Cardiac muscle cell (in vitro differentiated cells and primary cell): ENCODE data around the gene GINS1. TPM values are rescaled to one million over a fixed set of nuclear protein-coding genes. Genes with fewer than 3 reads are reported as not detected.

Experiments used
- DNase-seq, 2 donors: peaks; one replicate each; pipeline versions ENCODE4 v3.0.0 to v3.0.0-alpha.2; 2010 to 2017; ENCODE audit warnings: low read depth in 1 of 2, low spot score in 1 of 2
- H3K27ac ChIP-seq: fragments of 200-600 bp; sonication (generic); 2 replicates; pipeline ENCODE4 v1.5.1; 2016
- H3K27me3 ChIP-seq: fragments of 200-600 bp; sonication (generic); 2 replicates; pipeline ENCODE4 v1.6.0; 2016; ENCODE audit warnings: control low read depth
- H3K36me3 ChIP-seq: fragments of 200-600 bp; sonication (generic); 2 replicates; pipeline ENCODE4 v1.5.1; 2016; ENCODE audit warnings: control low read depth
- H3K4me1 ChIP-seq: fragments of 200-600 bp; sonication (generic); 2 replicates; pipeline ENCODE4 v1.8.1; 2017; ENCODE audit warnings: low read depth, mild to moderate bottlenecking, mixed run types
- H3K4me3 ChIP-seq: fragments of 200-600 bp; sonication (generic); 2 replicates; pipeline ENCODE4 v1.5.1; 2016; ENCODE audit warnings: mild to moderate bottlenecking
- H3K9me3 ChIP-seq: fragments of 200-600 bp; sonication (generic); 2 replicates; pipeline ENCODE4 v1.5.1; 2017; ENCODE audit warnings: low read depth, mild to moderate bottlenecking, control low read depth
- CTCF ChIP-seq: IDR thresholded peaks from 2 replicates; pipeline ENCODE4 v1.5.1; 2012; ENCODE audit warnings: low read depth, mild to moderate bottlenecking, low read length
- polyA plus RNA-seq: library from polyadenylated mRNA; unstranded; fragments of >200 nt; fragmentation: Nextera tagmentation; extraction: Ambion mirVana; gene quantifications from 2 replicates; pipeline ENCODE4 v1.2.1, GENCODE V29; 2016
- total RNA-seq: library from RNA; depleted of rRNA; stranded (reverse); fragments of >200 nt; gene quantifications from 2 replicates; pipeline ENCODE4 v1.2.3, GENCODE V29; 2016

Gene GINS1
- total and polyA plus RNA-seq, 2 experiments from 2014 or later = 9.6 to 10.5 TPM

GRCh38 chr20:25460566-25461280 lies 53.2 kb downstream of the GINS1 start:
- Histone ChIP-seq H3K4me1 (no peaks in the 10 kb centered on the region), H3K27me3 (no peaks in the 10 kb centered on the region), H3K9me3 (no peaks in the 10 kb centered on the region), H3K4me3 (no peak overlapping the region), H3K36me3 (peaks cover 28% of the 10 kb centered on the region), H3K27ac (no peak overlapping the region)
- TF ChIP-seq CTCF = no peak
- no peak for DNase-seq

- H3K27me3 ChIP-seq = no peaks in the 10 kb centered on the region
- no peak for DNase-seq
- peaks cover 32% of the 10 kb centered on the region for H3K36me3 ChIP-seq
- H3K4me3 ChIP-seq = no peak overlapping the region
- TF ChIP-seq CTCF = no peak
- no peaks in the 10 kb centered on the region for H3K4me1 ChIP-seq
- no peaks in the 10 kb centered on the region for H3K9me3 ChIP-seq
- no peak overlapping the region for H3K27ac ChIP-seq
Observed at GRCh38 chr20:25461281-25461650, 53.8 kb downstream of the GINS1 start.

- Histone ChIP-seq H3K9me3 (no peaks in the 10 kb centered on the region), H3K4me3 (no peak overlapping the region), H3K4me1 (no peaks in the 10 kb centered on the region), H3K36me3 (peaks cover 34% of the 10 kb centered on the region), H3K27me3 (no peaks in the 10 kb centered on the region), H3K27ac (no peak overlapping the region)
- no peak for TF ChIP-seq CTCF
- no peak for DNase-seq
Observed at GRCh38 chr20:25461786-25462545, 54.5 kb downstream of the GINS1 start.

- no peaks in the 10 kb centered on the region for H3K27me3 ChIP-seq
- no peak for DNase-seq
- no peak overlapping the region for H3K4me3 ChIP-seq
- TF ChIP-seq CTCF = no peak
- H3K4me1 ChIP-seq = no peaks in the 10 kb centered on the region
- H3K36me3 ChIP-seq = peaks cover 36% of the 10 kb centered on the region
- no peak overlapping the region for H3K27ac ChIP-seq
- H3K9me3 ChIP-seq = no peaks in the 10 kb centered on the region
Observed at GRCh38 chr20:25464501-25465242, 57.2 kb downstream of the GINS1 start.

GRCh38 chr20:25465243-25466135 lies 58.0 kb downstream of the GINS1 start:
- H3K4me1 ChIP-seq = no peaks in the 10 kb centered on the region
- H3K9me3 ChIP-seq = no peaks in the 10 kb centered on the region
- peaks cover 36% of the 10 kb centered on the region for H3K36me3 ChIP-seq
- DNase-seq = no peak
- no peak overlapping the region for H3K4me3 ChIP-seq
- TF ChIP-seq CTCF = no peak
- H3K27me3 ChIP-seq = no peaks in the 10 kb centered on the region
- no peak overlapping the region for H3K27ac ChIP-seq
